Ectodermal cell (in vitro differentiated cells): ENCODE data around the gene GPR162. TPM values are rescaled to one million over a fixed set of nuclear protein-coding genes. Genes with fewer than 3 reads are reported as not detected.

Source experiments
- H3K27ac ChIP-seq: 2 replicates; pipeline ENCODE4 v1.7.0; 2013; ENCODE audit warnings: mild to moderate bottlenecking, low read depth, low read length; ENCODE audit not compliant: insufficient read depth, poor library complexity, severe bottlenecking
- H3K27me3 ChIP-seq: 2 replicates; pipeline ENCODE4 v1.7.0; 2013; ENCODE audit warnings: mild to moderate bottlenecking, low read length; ENCODE audit not compliant: insufficient read depth, control insufficient read depth, poor library complexity, severe bottlenecking
- H3K36me3 ChIP-seq: one replicate; pipeline ENCODE4 v1.7.0; 2013; ENCODE audit warnings: low read length; ENCODE audit not compliant: control insufficient read depth, insufficient read depth
- H3K4me1 ChIP-seq: one replicate; pipeline ENCODE4 v1.7.0; 2013; ENCODE audit warnings: low read length; ENCODE audit not compliant: control insufficient read depth, insufficient read depth
- H3K4me3 ChIP-seq: 2 replicates; pipeline ENCODE4 v1.7.0; 2013; ENCODE audit warnings: low read depth, low read length, control low read depth; ENCODE audit not compliant: insufficient read depth
- H3K9me3 ChIP-seq: 2 replicates; pipeline ENCODE4 v1.7.0; 2013; ENCODE audit warnings: mild to moderate bottlenecking, low read length, moderate library complexity; ENCODE audit not compliant: control insufficient read depth
- WGBS, 2 experiments: methylation state at CpG; one replicate each; pipeline ENCODE4 v1.1.7; 2013; ENCODE audit warnings: missing lambda C conversion rate in 2 of 2; 5-methylcytosine and 5-hydroxymethylcytosine counted together
- polyA plus RNA-seq, 4 experiments: library from polyadenylated mRNA; stranded (reverse); fragments of 50-300 nt; gene quantifications; one replicate each; pipeline ENCODE4 v1.2.3, GENCODE V29; 2013

GPR162 gene
- polyA plus RNA-seq (2013, experiment 1 of 4), result 61.5 TPM
- 58.9 TPM for polyA plus RNA-seq (2013, experiment 2 of 4)
- polyA plus RNA-seq (2013, experiment 3 of 4), result 47.7 TPM
- polyA plus RNA-seq (2013, experiment 4 of 4), result 53.2 TPM

GRCh38 chr12:6821591-6822425 lies at the start of gene GPR162:
GPR162 (plus strand) TSS chr12:6821821; CDS start chr12:6823899, 2,078 bp downstream.
- Histone ChIP-seq H3K36me3 (no peaks in the 10 kb centered on the region), H3K9me3 (no peaks in the 10 kb centered on the region), H3K4me3 (peak within 1 kb of the TSS; percentile 45), H3K27ac (peak within 1 kb of the TSS; percentile 69), H3K4me1 (peaks cover 71% of the 10 kb centered on the region), H3K27me3 (no peaks in the 10 kb centered on the region)
- WGBS, 2 experiments, result 0 to 1% methylated on average over 25 to 28 of the region's 28 CpGs

GRCh38 chr12:6772331-6772695 lies 49.3 kb upstream of the GPR162 start, which contains the start of gene LAG3:
LAG3 (plus strand) TSS chr12:6772520; CDS start chr12:6772853, 333 bp downstream.
- Histone ChIP-seq H3K27ac (no peak within 1 kb of the TSS), H3K4me1 (peaks cover 32% of the 10 kb centered on the region)

GRCh38 chr12:6772726-6773589 lies 48.7 kb upstream of the GPR162 start:
- peaks cover 28% of the 10 kb centered on the region for H3K27me3 ChIP-seq
- H3K27ac ChIP-seq, result no peak overlapping the region
- H3K9me3 ChIP-seq, result no peaks in the 10 kb centered on the region
- H3K36me3 ChIP-seq, result peaks cover 37% of the 10 kb centered on the region
- H3K4me3 ChIP-seq, result peak overlapping the region; percentile 14
- 36 to 39% methylated on average over 21 of the region's 21 CpGs for WGBS, 2 experiments
- H3K4me1 ChIP-seq, result peaks cover 37% of the 10 kb centered on the region

More at GRCh38 chr12:6772331-6772695, 49.3 kb upstream of the GPR162 start, which contains the start of gene LAG3:
- no peaks in the 10 kb centered on the region for H3K9me3 ChIP-seq
- peaks cover 22% of the 10 kb centered on the region for H3K27me3 ChIP-seq
- peaks cover 37% of the 10 kb centered on the region for H3K36me3 ChIP-seq
- peak within 1 kb of the TSS; percentile 14 for H3K4me3 ChIP-seq
- 42 to 46% methylated on average over 15 of the region's 15 CpGs for WGBS, 2 experiments

GRCh38 chr12:6773590-6774351 lies 47.9 kb upstream of the GPR162 start:
- Histone ChIP-seq H3K36me3 (peaks cover 37% of the 10 kb centered on the region), H3K9me3 (no peaks in the 10 kb centered on the region), H3K4me1 (peaks cover 43% of the 10 kb centered on the region), H3K27me3 (peaks cover 28% of the 10 kb centered on the region), H3K27ac (no peak overlapping the region), H3K4me3 (peak overlapping the region; percentile 14)
- 14 to 15% methylated on average over 60 of the region's 60 CpGs for WGBS, 2 experiments

- peaks cover 34% of the 10 kb centered on the region for H3K36me3 ChIP-seq
- 92% methylated on average over 15 of the region's 15 CpGs for WGBS, 2 experiments
These were observed 47.0 kb upstream of the GPR162 start for GRCh38 chr12:6774499-6775062.

GRCh38 chr12:6775185-6776174 lies 46.1 kb upstream of the GPR162 start:
- H3K27ac ChIP-seq, result no peak overlapping the region
- peaks cover 39% of the 10 kb centered on the region for H3K4me1 ChIP-seq
- H3K4me3 ChIP-seq, result no peak overlapping the region
- peaks cover 25% of the 10 kb centered on the region for H3K36me3 ChIP-seq
- H3K9me3 ChIP-seq, result no peaks in the 10 kb centered on the region
- 86 to 90% methylated on average over 16 of the region's 16 CpGs for WGBS, 2 experiments
- H3K27me3 ChIP-seq, result peaks cover 28% of the 10 kb centered on the region

More at GRCh38 chr12:6774499-6775062, 47.0 kb upstream of the GPR162 start:
- peaks cover 43% of the 10 kb centered on the region for H3K4me1 ChIP-seq
- H3K27me3 ChIP-seq, result peaks cover 28% of the 10 kb centered on the region
- no peak overlapping the region for H3K27ac ChIP-seq
- H3K4me3 ChIP-seq, result no peak overlapping the region
- H3K9me3 ChIP-seq, result no peaks in the 10 kb centered on the region

GRCh38 chr12:6777386-6777785 lies 44.2 kb upstream of the GPR162 start:
- Histone ChIP-seq H3K9me3 (no peaks in the 10 kb centered on the region), H3K4me3 (no peak overlapping the region), H3K27ac (no peak overlapping the region), H3K4me1 (peaks cover 38% of the 10 kb centered on the region), H3K27me3 (peaks cover 28% of the 10 kb centered on the region), H3K36me3 (peaks cover 14% of the 10 kb centered on the region)
- WGBS, 2 experiments, result 88 to 89% methylated on average over 5 of the region's 5 CpGs

GRCh38 chr12:6778217-6778573 lies 43.4 kb upstream of the GPR162 start:
- Histone ChIP-seq H3K27me3 (peaks cover 21% of the 10 kb centered on the region), H3K9me3 (no peaks in the 10 kb centered on the region), H3K36me3 (peaks cover 14% of the 10 kb centered on the region), H3K4me3 (peak overlapping the region; percentile 3), H3K27ac (no peak overlapping the region), H3K4me1 (peaks cover 38% of the 10 kb centered on the region)
- 21 to 22% methylated on average over 14 of the region's 14 CpGs for WGBS, 2 experiments
